ENCODE data around the gene MT2A. TPM values are rescaled to one million over a fixed set of nuclear protein-coding genes. Genes with fewer than 3 reads are reported as not detected.

The MT2A gene
- total RNA-seq, 1 experiment from 2014 or later = 683 TPM

DNA sequence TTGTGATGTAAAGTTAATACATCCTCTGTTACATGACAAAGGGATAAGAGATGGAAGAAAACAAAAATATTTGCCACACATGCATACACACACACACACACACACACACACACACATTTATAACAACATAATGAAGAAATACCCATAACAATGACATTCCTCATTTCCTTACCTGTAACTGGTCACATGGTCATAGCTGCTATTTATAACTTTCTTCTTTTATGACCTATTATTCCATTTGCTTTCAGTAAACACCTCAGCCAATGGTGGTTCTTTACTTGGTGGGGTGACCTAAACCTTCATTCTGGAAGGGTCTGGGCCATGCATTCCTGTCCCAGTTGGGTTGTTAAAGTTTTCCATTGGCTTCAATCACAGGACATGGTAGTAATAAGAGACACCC is 5.3 kb downstream of the MT2A start:
- Histone ChIP-seq H3K36me3 (ENCODE audit: low read depth, low read length) (no peaks in the 10 kb centered on the region), H3K9me2 (replicated peaks; ENCODE audit: low read length) (no peaks in the 10 kb centered on the region), H3K4me3 (ENCODE audit: low read length) (no peak overlapping the region), H4K20me1 (ENCODE audit: low read length) (no peaks in the 10 kb centered on the region), H3K27ac (ENCODE audit: low read length) (peak overlapping the region; percentile 59), H3F3A (ENCODE audit: low read length, unreplicated experiment) (no peaks in the 10 kb centered on the region), H3K9me3 (ENCODE audit: low read length) (no peaks in the 10 kb centered on the region), H3K4me2 (ENCODE audit: low read length) (peak overlapping the region; percentile 40; the same call in 1 of the 2 replicates), H3K79me2 (ENCODE audit: low read length) (peaks cover 13% of the 10 kb centered on the region), H3K9ac (ENCODE audit: low read length) (no peak overlapping the region), H3K4me1 (ENCODE audit: insufficient read depth, low read length) (peaks cover 60% of the 10 kb centered on the region), H3K27me3 (ENCODE audit: low read length) (no peaks in the 10 kb centered on the region), H2AFZ (ENCODE audit: low read length) (no peak overlapping the region)
- intact Hi-C loops (cut with micrococcal nuclease) = no loop called here
- DNase-seq = no peak
- ChIA-PET CTCF (no interaction called here), POLR2A (ENCODE audit: unreplicated experiment) (no interaction called here)
- TF ChIP-seq EZH2phosphoT487 (IDR thresholded peaks at IDR 0.05; ENCODE audit: borderline replicate concordance, low read length) (no peak), EZH2 (IDR thresholded peaks at IDR 0.05; ENCODE audit: low read length, unreplicated experiment) (no peak)
- no peak for ATAC-seq
- BruUV-seq (replicated peaks) = no TSS peak

DNA sequence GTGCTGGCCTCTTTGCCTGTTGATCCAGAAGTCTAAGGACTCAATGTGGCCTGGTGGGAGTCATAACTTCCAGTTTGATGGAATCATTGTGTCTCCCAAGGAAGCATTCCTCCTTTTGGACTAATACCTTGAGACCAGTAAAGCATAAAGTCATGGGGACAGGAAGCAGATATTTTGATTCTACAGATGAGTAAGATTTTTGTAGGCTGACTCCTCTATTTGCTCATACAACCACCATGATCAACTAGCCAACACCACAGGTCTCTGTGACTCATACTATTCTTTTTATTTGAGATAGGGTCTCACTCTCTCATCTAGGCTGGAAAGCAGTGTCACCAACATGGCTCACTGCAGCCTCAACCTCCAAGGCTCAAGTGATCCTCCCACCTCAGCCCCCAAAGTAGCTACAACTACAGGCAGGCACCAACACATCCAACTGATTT is 6.2 kb downstream of the MT2A start:
- Histone ChIP-seq H3K27me3 (ENCODE audit: low read length) (no peaks in the 10 kb centered on the region), H3K9me3 (ENCODE audit: low read length) (no peaks in the 10 kb centered on the region), H3F3A (ENCODE audit: low read length, unreplicated experiment) (no peaks in the 10 kb centered on the region), H3K4me2 (ENCODE audit: low read length) (peak overlapping the region; percentile 40), H3K9me2 (replicated peaks; ENCODE audit: low read length) (no peaks in the 10 kb centered on the region), H4K20me1 (ENCODE audit: low read length) (no peaks in the 10 kb centered on the region), H3K4me1 (ENCODE audit: insufficient read depth, low read length) (peaks cover 59% of the 10 kb centered on the region), H2AFZ (ENCODE audit: low read length) (no peak overlapping the region), H3K9ac (ENCODE audit: low read length) (peak overlapping the region; percentile 43; the same call in 1 of the 2 replicates), H3K36me3 (ENCODE audit: low read depth, low read length) (no peaks in the 10 kb centered on the region), H3K79me2 (ENCODE audit: low read length) (peaks cover 5% of the 10 kb centered on the region; the same call in 1 of the 2 replicates), H3K4me3 (ENCODE audit: low read length) (no peak overlapping the region), H3K27ac (ENCODE audit: low read length) (peak overlapping the region; percentile 59)
- peak; percentile 84 for DNase-seq
- intact Hi-C loops (cut with micrococcal nuclease) = no loop called here
- no TSS peak for BruUV-seq (replicated peaks)
- ChIA-PET POLR2A (ENCODE audit: unreplicated experiment) (no interaction called here), CTCF (no interaction called here)
- TF ChIP-seq, protein P1, sequence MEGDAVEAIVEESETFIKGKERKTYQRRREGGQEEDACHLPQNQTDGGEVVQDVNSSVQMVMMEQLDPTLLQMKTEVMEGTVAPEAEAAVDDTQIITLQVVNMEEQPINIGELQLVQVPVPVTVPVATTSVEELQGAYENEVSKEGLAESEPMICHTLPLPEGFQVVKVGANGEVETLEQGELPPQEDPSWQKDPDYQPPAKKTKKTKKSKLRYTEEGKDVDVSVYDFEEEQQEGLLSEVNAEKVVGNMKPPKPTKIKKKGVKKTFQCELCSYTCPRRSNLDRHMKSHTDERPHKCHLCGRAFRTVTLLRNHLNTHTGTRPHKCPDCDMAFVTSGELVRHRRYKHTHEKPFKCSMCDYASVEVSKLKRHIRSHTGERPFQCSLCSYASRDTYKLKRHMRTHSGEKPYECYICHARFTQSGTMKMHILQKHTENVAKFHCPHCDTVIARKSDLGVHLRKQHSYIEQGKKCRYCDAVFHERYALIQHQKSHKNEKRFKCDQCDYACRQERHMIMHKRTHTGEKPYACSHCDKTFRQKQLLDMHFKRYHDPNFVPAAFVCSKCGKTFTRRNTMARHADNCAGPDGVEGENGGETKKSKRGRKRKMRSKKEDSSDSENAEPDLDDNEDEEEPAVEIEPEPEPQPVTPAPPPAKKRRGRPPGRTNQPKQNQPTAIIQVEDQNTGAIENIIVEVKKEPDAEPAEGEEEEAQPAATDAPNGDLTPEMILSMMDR (conservative IDR thresholded peaks at IDR 0.05; ENCODE audit: low read depth, low read length) = no peak
- no peak for TF ChIP-seq EZH2 (IDR thresholded peaks at IDR 0.05; ENCODE audit: low read length, unreplicated experiment)
- TF ChIP-seq EZH2phosphoT487 (IDR thresholded peaks at IDR 0.05; ENCODE audit: borderline replicate concordance, low read length) = no peak
- ATAC-seq = peak; percentile 68

DNA sequence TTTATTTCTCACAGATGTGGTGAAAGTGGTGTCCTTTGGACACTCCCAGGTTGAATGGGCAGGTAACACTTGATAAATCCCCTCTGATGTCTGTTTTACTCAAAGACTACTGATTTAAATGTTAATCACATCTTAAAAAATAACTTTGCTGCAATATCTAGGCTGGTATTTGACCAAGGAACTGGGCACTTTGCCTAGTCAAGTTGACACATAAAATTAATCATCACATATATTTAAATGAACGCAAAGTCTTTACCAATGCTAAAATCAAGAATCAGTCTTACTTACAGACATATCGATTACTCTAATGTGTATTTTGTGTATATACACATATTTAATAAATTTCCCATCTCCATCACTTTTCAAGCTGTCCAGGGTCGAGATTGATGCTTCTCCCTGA is 7.0 kb downstream of the MT2A start:
- H3K4me3 ChIP-seq (ENCODE audit: low read length) = no peak overlapping the region
- peak overlapping the region; percentile 40 for H3K4me2 ChIP-seq (ENCODE audit: low read length)
- H3K36me3 ChIP-seq (ENCODE audit: low read depth, low read length) = no peaks in the 10 kb centered on the region
- H3K27ac ChIP-seq (ENCODE audit: low read length) = peak overlapping the region; percentile 59
- DNase-seq (peak; percentile 63), ATAC-seq (peak; percentile 29; the same call in 1 of the 2 replicates)
- H3F3A ChIP-seq (ENCODE audit: low read length, unreplicated experiment) = no peaks in the 10 kb centered on the region
- no peak overlapping the region for H2AFZ ChIP-seq (ENCODE audit: low read length)
- intact Hi-C loops (cut with micrococcal nuclease) = no loop called here
- H3K79me2 ChIP-seq (ENCODE audit: low read length) = peaks cover 4% of the 10 kb centered on the region; the same call in 1 of the 2 replicates
- POLR2A ChIA-PET (ENCODE audit: unreplicated experiment) = no interaction called here
- no peaks in the 10 kb centered on the region for H3K9me2 ChIP-seq (replicated peaks; ENCODE audit: low read length)
- no peaks in the 10 kb centered on the region for H4K20me1 ChIP-seq (ENCODE audit: low read length)
- CTCF ChIA-PET = no interaction called here
- H3K9ac ChIP-seq (ENCODE audit: low read length) = peak overlapping the region; percentile 43; the same call in 1 of the 2 replicates
- H3K4me1 ChIP-seq (ENCODE audit: insufficient read depth, low read length) = peaks cover 51% of the 10 kb centered on the region
- no peak for TF ChIP-seq EZH2phosphoT487 (IDR thresholded peaks at IDR 0.05; ENCODE audit: borderline replicate concordance, low read length)
- TF ChIP-seq, protein P1 (conservative IDR thresholded peaks at IDR 0.05; ENCODE audit: low read depth, low read length) = no peak
- no peak for TF ChIP-seq EZH2 (IDR thresholded peaks at IDR 0.05; ENCODE audit: low read length, unreplicated experiment)
- no TSS peak for BruUV-seq (replicated peaks)
- no peaks in the 10 kb centered on the region for H3K9me3 ChIP-seq (ENCODE audit: low read length)
- no peaks in the 10 kb centered on the region for H3K27me3 ChIP-seq (ENCODE audit: low read length)
